HG03097 (cell line): ENCODE results near the gene CHCHD3.
"Not testable (repeated sequence)": the region's sequence is repeated elsewhere in the genome, so short reads cannot be mapped to it uniquely, and the experiment has no call there.

Experiments
- ATAC-seq: cut with Tn5 transposase; IDR thresholded peaks from one replicate; pipeline ENCODE4 v1.9.1; 2021; ENCODE audit not compliant: unreplicated experiment, low FRiP score

CHCHD3 gene

GRCh38 chr7:132910657-132911056 lies 171.2 kb downstream of the CHCHD3 start:
- no peak for ATAC-seq

GRCh38 chr7:132907380-132907940 lies 174.4 kb downstream of the CHCHD3 start:
- no peak for ATAC-seq

GRCh38 chr7:132906193-132906835 lies 175.6 kb downstream of the CHCHD3 start:
- no peak for ATAC-seq

- ATAC-seq, result not testable (repeated sequence)
Observed at GRCh38 chr7:132905136-132905535, 176.8 kb downstream of the CHCHD3 start.

- no peak for ATAC-seq
Observed at GRCh38 chr7:132904209-132904608, 177.7 kb downstream of the CHCHD3 start.

- ATAC-seq, result not testable (repeated sequence)
Observed at GRCh38 chr7:132902294-132902693, 179.6 kb downstream of the CHCHD3 start.

GRCh38 chr7:132901241-132901640 lies 180.6 kb downstream of the CHCHD3 start:
- ATAC-seq, result no peak

GRCh38 chr7:132899833-132900232 lies 182.1 kb downstream of the CHCHD3 start:
- no peak for ATAC-seq

GRCh38 chr7:132898641-132899175 lies 183.2 kb downstream of the CHCHD3 start:
- not testable (repeated sequence) for ATAC-seq

GRCh38 chr7:132897093-132897687 lies 184.7 kb downstream of the CHCHD3 start:
- ATAC-seq, result no peak

GRCh38 chr7:132895231-132895630 lies 186.7 kb downstream of the CHCHD3 start:
- no peak for ATAC-seq

GRCh38 chr7:132893560-132893959 lies 188.3 kb downstream of the CHCHD3 start:
- ATAC-seq, result no peak

GRCh38 chr7:132892744-132893143 lies 189.1 kb downstream of the CHCHD3 start:
- ATAC-seq, result not testable (repeated sequence)

GRCh38 chr7:132891554-132891953 lies 190.3 kb downstream of the CHCHD3 start:
- no peak for ATAC-seq

GRCh38 chr7:132882714-132883428 lies 199.0 kb downstream of the CHCHD3 start:
- no peak for ATAC-seq

- no peak for ATAC-seq
Observed at GRCh38 chr7:132881317-132881716, 200.6 kb downstream of the CHCHD3 start.

- no peak for ATAC-seq
Observed at GRCh38 chr7:132879579-132879978, 202.3 kb downstream of the CHCHD3 start.

GRCh38 chr7:132878204-132878919 lies 203.5 kb downstream of the CHCHD3 start:
- no peak for ATAC-seq

- no peak for ATAC-seq
Observed at GRCh38 chr7:132877573-132877972, 204.3 kb downstream of the CHCHD3 start.

GRCh38 chr7:132876576-132876975 lies 205.3 kb downstream of the CHCHD3 start:
- no peak for ATAC-seq

- no peak for ATAC-seq
Observed at GRCh38 chr7:132872034-132872433, 209.9 kb downstream of the CHCHD3 start.
